Body of pancreas (tissue), 4 donors: ENCODE data around the gene NAP1L1.

Source experiments
- POLR2A ChIP-seq, 3 donors: fragments of 450-650 bp; IDR thresholded peaks; one replicate each; pipeline ENCODE4 v1.6.1; 2016; ENCODE audit warnings: antibody characterized with exemption in 3 of 3, mild to moderate bottlenecking in 2 of 3
- TF ChIP-seq, protein P1 (sequence below), 7 experiments: fragments of 450-650 bp in 4 of 7; fragments of 200-600 bp in 3 of 7; sonication (generic) in 3 of 7; IDR thresholded peaks; one replicate each; pipeline ENCODE4 v1.5.1; 2016 to 2019; ENCODE audit warnings: antibody characterized with exemption in 7 of 7

DNA sequence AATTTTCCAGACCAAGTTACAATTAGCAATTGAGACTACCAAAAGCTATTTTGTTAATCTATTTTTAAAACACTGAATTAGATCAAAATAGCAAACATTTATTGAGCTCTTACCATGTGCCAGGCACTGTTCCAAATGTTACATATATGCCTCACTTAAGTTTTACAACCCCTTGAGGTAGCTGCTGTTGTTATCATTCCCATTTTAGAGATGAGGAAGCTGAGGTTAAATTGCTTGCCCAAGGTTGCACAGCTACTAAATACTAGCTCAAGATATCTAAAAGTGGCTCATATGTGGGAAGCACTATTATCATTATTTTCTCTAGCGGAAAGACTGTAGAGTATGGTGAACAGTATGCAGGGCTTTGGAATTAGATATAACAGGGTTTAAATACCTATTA lies 19.5 kb upstream of the NAP1L1 start:
- TF ChIP-seq, protein P1, sequence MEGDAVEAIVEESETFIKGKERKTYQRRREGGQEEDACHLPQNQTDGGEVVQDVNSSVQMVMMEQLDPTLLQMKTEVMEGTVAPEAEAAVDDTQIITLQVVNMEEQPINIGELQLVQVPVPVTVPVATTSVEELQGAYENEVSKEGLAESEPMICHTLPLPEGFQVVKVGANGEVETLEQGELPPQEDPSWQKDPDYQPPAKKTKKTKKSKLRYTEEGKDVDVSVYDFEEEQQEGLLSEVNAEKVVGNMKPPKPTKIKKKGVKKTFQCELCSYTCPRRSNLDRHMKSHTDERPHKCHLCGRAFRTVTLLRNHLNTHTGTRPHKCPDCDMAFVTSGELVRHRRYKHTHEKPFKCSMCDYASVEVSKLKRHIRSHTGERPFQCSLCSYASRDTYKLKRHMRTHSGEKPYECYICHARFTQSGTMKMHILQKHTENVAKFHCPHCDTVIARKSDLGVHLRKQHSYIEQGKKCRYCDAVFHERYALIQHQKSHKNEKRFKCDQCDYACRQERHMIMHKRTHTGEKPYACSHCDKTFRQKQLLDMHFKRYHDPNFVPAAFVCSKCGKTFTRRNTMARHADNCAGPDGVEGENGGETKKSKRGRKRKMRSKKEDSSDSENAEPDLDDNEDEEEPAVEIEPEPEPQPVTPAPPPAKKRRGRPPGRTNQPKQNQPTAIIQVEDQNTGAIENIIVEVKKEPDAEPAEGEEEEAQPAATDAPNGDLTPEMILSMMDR (IDR thresholded peaks at IDR 0.05), result no peak
- no peak for TF ChIP-seq POLR2A (IDR thresholded peaks at IDR 0.05)
